Keratinocyte (primary cell): Measurements from ENCODE around the gene TRIM8. TPM values are rescaled to one million over a fixed set of nuclear protein-coding genes. Genes with fewer than 3 reads are reported as not detected.
A peak's percentile ranks its signal among the peaks of the same experiment; 100 is the strongest.

Source experiments
- DNase-seq: peaks from one replicate; pipeline ENCODE4 v3.0.0-alpha.2; 2011; ENCODE audit warnings: low read depth, missing footprints, low spot score
- FAIRE-seq: peaks from 2 replicates; lab custom pipeline; 2011; peaks lifted over from hg19 to GRCh38; lab: Jason Lieb, UNC
- H2AFZ ChIP-seq: 2 replicates; pipeline ENCODE4 v1.6.0; 2012; ENCODE audit warnings: low read length, control low read depth, inconsistent platforms; ENCODE audit not compliant: control insufficient read depth
- H3K27ac ChIP-seq: 2 replicates; pipeline ENCODE4 v1.5.1; 2011; ENCODE audit warnings: low read length; ENCODE audit not compliant: control insufficient read depth, insufficient read depth
- H3K27me3 ChIP-seq: 3 replicates; pipeline ENCODE4 v1.6.0; 2011; ENCODE audit warnings: low read length; ENCODE audit not compliant: control insufficient read depth, insufficient read depth; ENCODE audit errors: extremely low read depth
- H3K36me3 ChIP-seq, 2 experiments: 2 replicates in 1 of 2; 3 replicates in 1 of 2; pipeline ENCODE4 v1.5.1; 2011; ENCODE audit warnings: low read length in 2 of 2, mild to moderate bottlenecking in 1 of 2; ENCODE audit not compliant: control insufficient read depth in 2 of 2, insufficient read depth in 2 of 2; ENCODE audit errors: extremely low read depth in 1 of 2
- H3K4me1 ChIP-seq: 3 replicates; pipeline ENCODE4 v1.5.1; 2011; ENCODE audit warnings: low read length; ENCODE audit not compliant: control insufficient read depth, insufficient read depth; ENCODE audit errors: extremely low read depth
- H3K4me2 ChIP-seq: 3 replicates; pipeline ENCODE4 v1.6.0; 2011; ENCODE audit warnings: low read depth, low read length; ENCODE audit not compliant: control insufficient read depth, insufficient read depth; ENCODE audit errors: extremely low read depth
- H3K4me3 ChIP-seq, 3 experiments: fragments of 200-600 bp in 1 of 3; sonication (generic) in 1 of 3; 2 replicates in 2 of 3; 3 replicates in 1 of 3; pipeline ENCODE4 v1.5.1; 2011 to 2016; ENCODE audit warnings: low read length in 3 of 3, mild to moderate bottlenecking in 3 of 3, control low read depth in 2 of 3, inconsistent platforms in 1 of 3, low read depth in 1 of 3, mixed read lengths in 1 of 3, mixed run types in 1 of 3, moderate library complexity in 1 of 3; ENCODE audit not compliant: control insufficient read depth in 2 of 3, insufficient read depth in 2 of 3; ENCODE audit errors: extremely low read depth in 1 of 3
- H3K79me2 ChIP-seq: 2 replicates; pipeline ENCODE4 v1.6.0; 2012; ENCODE audit warnings: low read length; ENCODE audit not compliant: control insufficient read depth, insufficient read depth
- H3K9ac ChIP-seq: 3 replicates; pipeline ENCODE4 v1.6.0; 2011; ENCODE audit warnings: low read length; ENCODE audit not compliant: control insufficient read depth, insufficient read depth; ENCODE audit errors: extremely low read depth
- H3K9me1 ChIP-seq: 3 replicates; pipeline ENCODE4 v1.6.0; 2011; ENCODE audit warnings: low read length; ENCODE audit not compliant: control insufficient read depth, insufficient read depth; ENCODE audit errors: extremely low read depth
- H3K9me3 ChIP-seq: 2 replicates; pipeline ENCODE4 v1.5.1; 2012; ENCODE audit warnings: low read depth, low read length; ENCODE audit not compliant: control insufficient read depth
- H4K20me1 ChIP-seq: 3 replicates; pipeline ENCODE4 v1.6.0; 2011; ENCODE audit warnings: low read length; ENCODE audit not compliant: control insufficient read depth, insufficient read depth; ENCODE audit errors: extremely low read depth
- EZH2 ChIP-seq: IDR thresholded peaks from one replicate; pipeline ENCODE4 v1.6.1; 2012; ENCODE audit warnings: inconsistent platforms, mild to moderate bottlenecking, low read length, moderate library complexity
- dilution Hi-C: fragments of 300-500 bp; cut with MboI; formaldehyde crosslinking; loops from one replicate; pipeline ENCODE4 v1.7.0; 2020; ENCODE audit warnings: low sequenced_read_pairs; ENCODE audit not compliant: extremely low pct_ligation_motif_present
- polyA plus RNA-seq, 5 experiments: library from polyadenylated mRNA; depleted of rRNA in 3 of 5; stranded (reverse) in 3 of 5; stranded (forward) in 1 of 5; unstranded in 1 of 5; fragments of >200 nt; gene quantifications; 1 replicate in 1 of 5; 2 replicates in 3 of 5; 3 replicates in 1 of 5; pipeline versions ENCODE4 v1.2.1 to v1.2.3, GENCODE V29; 2011 to 2012; ENCODE audit warnings: missing spikeins in 2 of 5, low read depth in 1 of 5, low replicate concordance in 1 of 5
- TF ChIP-seq, protein P1 (sequence below), 3 experiments: IDR thresholded peaks in 1 of 3; conservative IDR thresholded peaks in 1 of 3; optimal IDR thresholded peaks in 1 of 3; 2 replicates in 2 of 3; 3 replicates in 1 of 3; pipeline versions ENCODE3 to v1.5.1; 2011; ENCODE audit warnings: low read length in 3 of 3, mild to moderate bottlenecking in 3 of 3, moderate library complexity in 2 of 3, control low read depth in 1 of 3, inconsistent platforms in 1 of 3; ENCODE audit not compliant: insufficient read depth in 2 of 3; ENCODE audit errors: extremely low read depth in 1 of 3

Gene TRIM8
- polyA plus RNA-seq, 1 donor (not counting 4 experiments of a cell fraction or from before 2014, with no cell fraction given): 24.8 TPM

DNA sequence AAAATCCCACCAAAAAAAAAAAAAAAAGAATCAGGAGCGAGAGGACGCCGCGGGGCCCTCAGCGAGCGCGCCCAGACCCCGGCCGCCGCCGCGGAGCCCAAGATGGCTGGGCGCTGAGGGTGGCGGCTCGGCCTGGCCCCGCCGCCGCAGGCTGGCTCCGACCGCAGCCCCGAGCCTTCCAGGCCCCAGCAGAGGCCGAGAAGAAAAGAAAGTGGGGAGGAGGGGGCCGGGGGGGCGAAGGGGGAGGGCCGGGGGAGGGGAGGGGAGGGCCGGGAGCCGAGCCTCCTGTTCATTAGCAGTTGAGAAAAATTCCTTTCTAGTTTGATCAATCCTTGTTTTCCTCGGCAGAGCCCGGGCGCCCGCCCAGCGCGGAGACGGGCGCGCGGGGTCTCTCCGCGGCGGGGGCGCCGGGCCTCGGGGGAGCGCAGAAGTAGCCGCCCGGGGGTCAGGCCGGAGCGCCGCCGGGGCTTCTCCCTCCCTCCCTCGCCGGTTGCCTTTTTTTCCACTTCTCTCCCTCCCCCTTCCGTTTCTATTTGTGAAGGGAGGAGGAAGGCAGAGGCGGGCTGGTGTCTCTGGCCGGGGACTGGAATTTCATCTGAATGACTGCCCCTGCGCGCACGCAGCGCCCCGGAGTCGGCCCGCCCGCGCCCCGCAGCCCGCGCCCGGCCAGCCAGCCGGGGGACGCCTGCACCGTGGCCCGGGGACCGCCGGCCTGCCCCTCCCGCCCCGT, 778 bp upstream of the TRIM8 start:
- peak overlapping the region; percentile 90 for H3K4me2 ChIP-seq
- no peaks in the 10 kb centered on the region for H3K9me3 ChIP-seq
- dilution Hi-C loops: no loop called here
- peaks cover 13% of the 10 kb centered on the region for H4K20me1 ChIP-seq
- no peak for FAIRE-seq
- H2AFZ ChIP-seq: no peak overlapping the region
- H3K27me3 ChIP-seq: no peaks in the 10 kb centered on the region
- H3K9me1 ChIP-seq: peaks cover 2% of the 10 kb centered on the region
- no peak for DNase-seq
- H3K4me3 ChIP-seq: peak overlapping the region; percentile 70 to 93 (median 86)
- H3K79me2 ChIP-seq: peaks cover 39% of the 10 kb centered on the region
- H3K4me1 ChIP-seq: peaks cover 32% of the 10 kb centered on the region
- H3K27ac ChIP-seq: peak overlapping the region; percentile 91
- H3K9ac ChIP-seq: peak overlapping the region; percentile 90
- H3K36me3 ChIP-seq: peaks cover 0 to 2% of the 10 kb centered on the region in 2 experiments
- TF ChIP-seq, protein P1, sequence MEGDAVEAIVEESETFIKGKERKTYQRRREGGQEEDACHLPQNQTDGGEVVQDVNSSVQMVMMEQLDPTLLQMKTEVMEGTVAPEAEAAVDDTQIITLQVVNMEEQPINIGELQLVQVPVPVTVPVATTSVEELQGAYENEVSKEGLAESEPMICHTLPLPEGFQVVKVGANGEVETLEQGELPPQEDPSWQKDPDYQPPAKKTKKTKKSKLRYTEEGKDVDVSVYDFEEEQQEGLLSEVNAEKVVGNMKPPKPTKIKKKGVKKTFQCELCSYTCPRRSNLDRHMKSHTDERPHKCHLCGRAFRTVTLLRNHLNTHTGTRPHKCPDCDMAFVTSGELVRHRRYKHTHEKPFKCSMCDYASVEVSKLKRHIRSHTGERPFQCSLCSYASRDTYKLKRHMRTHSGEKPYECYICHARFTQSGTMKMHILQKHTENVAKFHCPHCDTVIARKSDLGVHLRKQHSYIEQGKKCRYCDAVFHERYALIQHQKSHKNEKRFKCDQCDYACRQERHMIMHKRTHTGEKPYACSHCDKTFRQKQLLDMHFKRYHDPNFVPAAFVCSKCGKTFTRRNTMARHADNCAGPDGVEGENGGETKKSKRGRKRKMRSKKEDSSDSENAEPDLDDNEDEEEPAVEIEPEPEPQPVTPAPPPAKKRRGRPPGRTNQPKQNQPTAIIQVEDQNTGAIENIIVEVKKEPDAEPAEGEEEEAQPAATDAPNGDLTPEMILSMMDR (optimal IDR thresholded peaks at IDR 0.05 in 1 of 3, IDR thresholded peaks at IDR 0.05 in 1 of 3, conservative IDR thresholded peaks at IDR 0.05 in 1 of 3; ENCODE audit: extremely low read depth in 1 of 3, insufficient read depth in 2 of 3, low read length in 3 of 3): no peak
- TF ChIP-seq EZH2: no peak

DNA sequence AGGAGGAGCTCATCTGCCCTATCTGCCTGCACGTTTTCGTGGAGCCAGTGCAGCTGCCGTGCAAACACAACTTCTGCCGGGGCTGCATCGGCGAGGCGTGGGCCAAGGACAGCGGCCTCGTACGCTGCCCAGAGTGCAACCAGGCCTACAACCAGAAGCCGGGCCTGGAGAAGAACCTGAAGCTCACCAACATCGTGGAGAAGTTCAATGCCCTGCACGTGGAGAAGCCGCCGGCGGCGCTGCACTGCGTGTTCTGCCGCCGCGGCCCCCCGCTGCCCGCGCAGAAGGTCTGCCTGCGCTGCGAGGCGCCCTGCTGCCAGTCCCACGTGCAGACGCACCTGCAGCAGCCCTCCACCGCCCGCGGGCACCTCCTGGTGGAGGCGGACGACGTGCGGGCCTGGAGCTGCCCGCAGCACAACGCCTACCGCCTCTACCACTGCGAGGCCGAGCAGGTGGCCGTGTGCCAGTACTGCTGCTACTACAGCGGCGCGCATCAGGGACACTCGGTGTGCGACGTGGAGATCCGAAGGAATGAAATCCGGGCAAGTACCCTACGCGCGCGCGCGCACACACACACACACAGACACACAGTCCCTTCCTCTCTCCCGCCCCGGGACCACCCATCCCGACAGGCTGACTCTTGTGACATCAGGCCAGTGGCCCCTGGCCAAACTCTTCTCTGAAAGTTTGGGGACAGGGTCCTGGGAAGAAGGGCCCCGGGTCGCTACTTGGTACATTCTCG, 538 bp downstream of the TRIM8 start:
- Histone ChIP-seq H3K9ac (peak overlapping the region; percentile 90), H4K20me1 (peaks cover 13% of the 10 kb centered on the region), H3K4me1 (peaks cover 39% of the 10 kb centered on the region), H3K9me3 (no peaks in the 10 kb centered on the region), H3K36me3 (peaks cover 0 to 2% of the 10 kb centered on the region in 2 experiments), H3K4me3 (peak overlapping the region; percentile 70 to 93 (median 85)), H3K27ac (peak overlapping the region; percentile 91), H3K79me2 (peaks cover 52% of the 10 kb centered on the region), H2AFZ (peak overlapping the region; percentile 15), H3K4me2 (peak overlapping the region; percentile 95), H3K9me1 (peaks cover 2% of the 10 kb centered on the region), H3K27me3 (no peaks in the 10 kb centered on the region)
- no peak for DNase-seq
- dilution Hi-C loops: no loop called here
- TF ChIP-seq, protein P1 (optimal IDR thresholded peaks at IDR 0.05 in 1 of 3, IDR thresholded peaks at IDR 0.05 in 1 of 3, conservative IDR thresholded peaks at IDR 0.05 in 1 of 3; ENCODE audit: extremely low read depth in 1 of 3, insufficient read depth in 2 of 3, low read length in 3 of 3): peak in 2 of 3 experiments; percentile 48 to 51
- TF ChIP-seq EZH2: no peak
- FAIRE-seq: no peak
